Gastroesophageal sphincter (tissue), 4 donors: Measurements from ENCODE around the gene ROCK2. TPM values are rescaled to one million over a fixed set of nuclear protein-coding genes. Genes with fewer than 3 reads are reported as not detected.
A peak's percentile ranks its signal among the peaks of the same experiment; 100 is the strongest.

Experiments used
- ATAC-seq: fragments of 150-250 bp; one replicate; pipeline ENCODE4 v1.9.1; 2016; ENCODE audit warnings: mild to moderate bottlenecking, moderate library complexity
- H3K27ac ChIP-seq, 4 donors: fragments of 200-600 bp; sonication (generic) in 3 of 4; 1 replicate in 3 of 4; 2 replicates in 1 of 4; pipeline ENCODE4 v1.5.1; 2016 to 2019
- H3K27me3 ChIP-seq: fragments of 200-600 bp; sonication (generic); one replicate; pipeline ENCODE4 v1.5.1; 2019
- H3K36me3 ChIP-seq, 2 donors: fragments of 200-600 bp; sonication (generic); one replicate each; pipeline ENCODE4 v1.5.1; 2019; ENCODE audit warnings: control low read depth in 1 of 2
- H3K4me1 ChIP-seq, 3 donors: fragments of 200-600 bp; sonication (generic); 1 replicate in 2 of 3; 2 replicates in 1 of 3; pipeline ENCODE4 v1.5.1; 2016 to 2019; ENCODE audit warnings: control low read depth in 2 of 3
- H3K4me3 ChIP-seq, 2 donors: fragments of 200-600 bp; sonication (generic); one replicate each; pipeline ENCODE4 v1.5.1; 2019; ENCODE audit warnings: mild to moderate bottlenecking in 1 of 2, moderate library complexity in 1 of 2
- H3K9me3 ChIP-seq, 3 donors: fragments of 200-600 bp; sonication (generic); one replicate each; pipeline ENCODE4 v1.5.1; 2017 to 2019; ENCODE audit warnings: control low read depth in 2 of 3
- EP300 ChIP-seq: sonication (generic); formaldehyde crosslinking; IDR thresholded peaks from one replicate; pipeline ENCODE4 v1.6.1; 2017; ENCODE audit warnings: antibody characterized with exemption, mild to moderate bottlenecking
- POLR2A ChIP-seq, 2 donors: fragments of 450-650 bp; IDR thresholded peaks; one replicate each; pipeline ENCODE4 v1.6.1; 2017; ENCODE audit warnings: antibody characterized with exemption in 2 of 2, mild to moderate bottlenecking in 2 of 2, moderate library complexity in 1 of 2
- POLR2AphosphoS5 ChIP-seq: sonication (generic); formaldehyde crosslinking; IDR thresholded peaks from one replicate; pipeline ENCODE4 v1.6.1; 2017; ENCODE audit warnings: antibody characterized with exemption
- WGBS, 2 donors: methylation state at CpG; one replicate each; pipeline ENCODE4 v1.1.5; 2018; ENCODE audit warnings: low coverage in 1 of 2; 5-methylcytosine and 5-hydroxymethylcytosine counted together
- total RNA-seq, 4 donors: library from RNA; depleted of rRNA; stranded (reverse); fragments of >200 nt; gene quantifications; one replicate each; pipeline ENCODE4 v1.1.0, GENCODE V29; 2016
- TF ChIP-seq, protein P1 (sequence below), 4 experiments: fragments of 200-600 bp in 2 of 4; fragments of 450-650 bp in 2 of 4; sonication (generic) in 1 of 4; IDR thresholded peaks; one replicate each; pipeline ENCODE4 v1.5.1; 2017 to 2019; ENCODE audit warnings: antibody characterized with exemption in 4 of 4, mild to moderate bottlenecking in 2 of 4, moderate library complexity in 2 of 4

The ROCK2 gene
- total RNA-seq, 4 donors from 2014 or later = 102 to 130 (median 113) TPM

DNA sequence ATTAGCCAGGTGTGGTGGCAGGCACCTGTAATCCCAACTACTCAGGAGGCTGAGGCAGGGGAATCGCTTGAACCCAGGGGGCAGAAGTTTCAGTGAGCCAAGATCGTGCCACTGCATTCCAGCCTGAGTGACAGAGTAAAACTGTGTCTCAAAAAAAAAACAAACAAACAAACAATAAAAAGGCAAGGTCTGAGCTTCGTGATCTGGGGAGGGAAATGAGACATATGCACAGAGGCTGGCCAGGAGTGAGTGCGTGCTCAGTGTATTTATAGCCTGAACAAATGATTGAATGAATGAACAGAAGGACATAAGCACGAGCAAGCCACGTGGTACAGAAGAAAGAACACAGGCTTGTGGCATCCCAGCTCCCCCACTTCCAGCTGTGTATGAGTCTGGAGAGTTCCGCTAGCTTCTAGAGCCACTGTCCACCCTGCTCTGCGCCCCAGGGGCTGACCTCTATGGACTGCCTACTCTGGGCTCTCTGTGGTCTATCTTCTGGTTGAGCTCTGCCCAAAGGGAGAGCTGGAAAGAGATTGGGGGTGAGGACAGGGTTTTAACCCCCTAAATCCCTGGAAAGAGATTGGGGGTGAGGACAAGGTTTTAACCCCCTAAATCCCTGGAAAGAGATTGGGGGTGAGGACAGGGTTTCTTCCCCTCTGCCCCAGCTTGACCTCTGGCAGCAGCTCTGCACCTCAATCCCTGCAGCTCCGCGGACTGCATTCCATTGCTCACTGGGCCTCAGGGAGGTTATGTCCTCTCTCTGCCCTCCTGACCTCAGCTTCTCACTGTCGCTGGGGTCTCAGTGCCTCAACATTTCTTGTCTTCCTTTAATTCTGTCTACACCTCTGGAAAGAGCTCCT is 11.0 kb upstream of the ROCK2 start:
- ATAC-seq = no peak

DNA sequence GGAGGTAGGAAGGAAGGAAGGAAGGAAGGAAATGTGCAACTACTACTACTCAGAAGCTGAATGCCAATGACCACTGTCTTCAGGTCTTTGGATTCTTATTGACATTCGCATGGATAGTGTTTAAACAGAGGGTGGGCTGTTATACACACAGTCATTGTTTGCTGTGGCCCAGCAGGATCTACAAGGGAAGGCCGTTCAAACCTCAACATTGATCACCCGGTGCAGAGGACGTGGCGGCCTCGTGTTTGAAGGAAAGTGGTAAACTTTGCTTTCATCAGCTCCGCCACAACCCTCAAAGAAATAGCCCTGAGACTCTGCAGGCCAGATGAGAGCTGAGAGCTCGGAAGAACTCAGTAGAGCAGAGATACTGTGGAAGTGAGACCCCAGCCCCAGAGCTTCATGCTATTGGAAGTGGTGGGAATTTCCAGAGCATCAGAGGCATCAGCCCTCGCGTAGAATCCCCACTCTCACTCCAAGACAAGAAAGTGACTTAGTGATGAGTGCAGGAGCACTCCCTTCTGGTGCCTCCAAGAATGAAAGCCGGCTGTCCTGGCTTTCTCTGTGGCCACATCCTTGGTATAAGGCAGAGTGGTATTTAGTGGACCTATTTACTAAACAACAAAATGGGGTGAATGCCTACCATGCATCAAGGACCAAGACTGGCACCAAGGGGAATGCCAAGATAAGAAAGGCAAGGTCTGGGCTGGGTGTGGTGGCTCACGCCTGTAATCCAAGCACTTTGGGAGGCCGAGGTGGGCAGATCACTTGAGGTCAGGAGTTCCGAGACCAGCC is 10.1 kb upstream of the ROCK2 start:
- Histone ChIP-seq H3K4me3 (no peak overlapping the region), H3K4me1 (peaks cover 0 to 15% (median 0%) of the 10 kb centered on the region in 3 donors), H3K9me3 (no peaks in the 10 kb centered on the region), H3K27ac (no peak overlapping the region), H3K27me3 (no peaks in the 10 kb centered on the region), H3K36me3 (no peaks in the 10 kb centered on the region)
- no peak for ATAC-seq
- WGBS, 2 donors = 87 to 96% methylated on average over 5 to 8 of the region's 14 CpGs
- no peak for TF ChIP-seq POLR2A (IDR thresholded peaks at IDR 0.05)
- TF ChIP-seq POLR2AphosphoS5 = no peak
- no peak for TF ChIP-seq EP300
- TF ChIP-seq, protein P1, sequence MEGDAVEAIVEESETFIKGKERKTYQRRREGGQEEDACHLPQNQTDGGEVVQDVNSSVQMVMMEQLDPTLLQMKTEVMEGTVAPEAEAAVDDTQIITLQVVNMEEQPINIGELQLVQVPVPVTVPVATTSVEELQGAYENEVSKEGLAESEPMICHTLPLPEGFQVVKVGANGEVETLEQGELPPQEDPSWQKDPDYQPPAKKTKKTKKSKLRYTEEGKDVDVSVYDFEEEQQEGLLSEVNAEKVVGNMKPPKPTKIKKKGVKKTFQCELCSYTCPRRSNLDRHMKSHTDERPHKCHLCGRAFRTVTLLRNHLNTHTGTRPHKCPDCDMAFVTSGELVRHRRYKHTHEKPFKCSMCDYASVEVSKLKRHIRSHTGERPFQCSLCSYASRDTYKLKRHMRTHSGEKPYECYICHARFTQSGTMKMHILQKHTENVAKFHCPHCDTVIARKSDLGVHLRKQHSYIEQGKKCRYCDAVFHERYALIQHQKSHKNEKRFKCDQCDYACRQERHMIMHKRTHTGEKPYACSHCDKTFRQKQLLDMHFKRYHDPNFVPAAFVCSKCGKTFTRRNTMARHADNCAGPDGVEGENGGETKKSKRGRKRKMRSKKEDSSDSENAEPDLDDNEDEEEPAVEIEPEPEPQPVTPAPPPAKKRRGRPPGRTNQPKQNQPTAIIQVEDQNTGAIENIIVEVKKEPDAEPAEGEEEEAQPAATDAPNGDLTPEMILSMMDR (IDR thresholded peaks at IDR 0.05) = no peak

More for the DNA sequence above, 11.0 kb upstream of the ROCK2 start:
- Histone ChIP-seq H3K9me3 (no peaks in the 10 kb centered on the region), H3K27ac (no peak overlapping the region), H3K4me1 (peaks cover 0 to 15% (median 0%) of the 10 kb centered on the region in 3 donors), H3K4me3 (no peak overlapping the region), H3K36me3 (no peaks in the 10 kb centered on the region), H3K27me3 (no peaks in the 10 kb centered on the region)
- WGBS, 2 donors = 81 to 100% methylated on average over 2 to 9 of the region's 11 CpGs
- TF ChIP-seq, protein P1 (IDR thresholded peaks at IDR 0.05) = no peak
- TF ChIP-seq POLR2AphosphoS5 (no peak), POLR2A (IDR thresholded peaks at IDR 0.05) (no peak), EP300 (no peak)

DNA sequence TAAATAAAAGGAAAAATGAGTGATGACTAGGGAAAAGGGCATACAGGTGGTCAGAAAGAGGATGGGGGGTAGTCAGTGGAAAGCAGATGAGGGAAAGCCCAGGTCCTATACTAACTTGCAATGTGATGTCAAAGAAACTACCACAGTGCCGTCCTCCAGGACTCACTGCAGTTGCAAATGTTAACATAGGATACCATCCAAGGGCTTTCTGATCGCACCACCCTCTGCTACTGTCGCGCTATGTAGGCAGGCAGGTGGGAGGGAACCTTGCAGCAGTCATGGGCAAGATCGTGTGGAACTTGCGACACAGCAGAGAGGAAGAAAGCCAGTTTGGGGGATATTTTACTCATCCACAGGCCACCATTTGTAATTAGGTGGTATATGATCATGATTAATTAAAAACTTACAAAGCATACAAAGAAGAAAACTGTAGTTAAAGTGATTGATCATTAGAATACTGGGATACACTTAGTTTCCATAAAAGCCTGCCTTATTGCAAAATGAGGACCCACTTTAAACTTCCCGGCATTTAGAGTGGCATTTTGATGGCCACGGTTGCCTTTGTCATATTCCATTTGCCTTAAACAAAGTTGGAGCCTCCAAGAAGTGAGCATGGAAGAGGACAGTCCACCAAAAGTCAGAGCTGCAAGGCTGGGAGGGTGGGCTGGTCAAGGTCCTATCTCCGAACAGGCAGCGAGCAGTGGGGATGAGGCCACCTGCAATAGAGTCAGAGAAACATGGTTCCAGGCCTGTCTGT is 8.5 kb upstream of the ROCK2 start:
- Histone ChIP-seq H3K27ac (no peak overlapping the region), H3K4me1 (peaks cover 0 to 15% (median 0%) of the 10 kb centered on the region in 3 donors), H3K36me3 (no peaks in the 10 kb centered on the region), H3K4me3 (no peak overlapping the region), H3K9me3 (no peaks in the 10 kb centered on the region), H3K27me3 (no peaks in the 10 kb centered on the region)
- ATAC-seq = no peak
- TF ChIP-seq, protein P1 (IDR thresholded peaks at IDR 0.05) = no peak
- TF ChIP-seq EP300 = no peak
- no peak for TF ChIP-seq POLR2A (IDR thresholded peaks at IDR 0.05)
- TF ChIP-seq POLR2AphosphoS5 = no peak
- WGBS, 2 donors = 83 to 93% methylated on average over 1 to 9 of the region's 10 CpGs

DNA sequence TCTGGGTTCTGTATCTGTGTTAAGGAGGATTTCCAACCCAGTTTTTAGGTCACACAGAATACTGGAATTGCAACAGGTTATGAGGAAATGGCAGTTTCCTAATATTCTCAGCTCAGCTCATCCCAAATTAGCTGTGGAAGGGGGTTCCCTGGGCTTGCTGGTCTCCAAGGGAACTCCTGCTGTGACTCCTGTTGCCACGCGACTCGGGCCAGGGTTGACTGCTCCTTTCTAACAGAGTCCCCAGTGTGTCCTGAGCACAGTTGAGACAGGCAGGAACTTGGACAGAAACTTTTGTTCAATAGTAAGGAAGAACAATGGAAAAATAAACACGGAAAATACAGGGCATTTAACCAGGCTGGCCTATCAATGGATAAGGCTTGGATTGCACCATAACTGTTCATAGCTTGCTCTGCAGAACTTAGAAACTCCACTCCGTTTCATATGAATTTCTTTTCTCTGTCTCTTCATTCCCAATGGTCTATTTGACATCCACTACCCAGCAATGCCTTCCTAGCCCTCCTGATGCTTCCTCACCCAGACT is 3.8 kb upstream of the ROCK2 start:
- no peaks in the 10 kb centered on the region for H3K9me3 ChIP-seq
- peak overlapping the region in 1 of 4 donors; percentile 6 for H3K27ac ChIP-seq
- TF ChIP-seq EP300 (no peak), POLR2A (IDR thresholded peaks at IDR 0.05) (no peak), POLR2AphosphoS5 (no peak)
- TF ChIP-seq, protein P1 (IDR thresholded peaks at IDR 0.05) = no peak
- 55 to 66% methylated on average over 2 to 3 of the region's 5 CpGs for WGBS, 2 donors
- no peak overlapping the region for H3K4me3 ChIP-seq
- no peak for ATAC-seq
- no peaks in the 10 kb centered on the region for H3K27me3 ChIP-seq
- H3K4me1 ChIP-seq = peaks cover 0 to 12% (median 5%) of the 10 kb centered on the region in 3 donors
- no peaks in the 10 kb centered on the region for H3K36me3 ChIP-seq
